IPS-NIHi7 (cell line): Measurements from ENCODE around the gene DTHD1.

Experiments used
- DNase-seq: peaks from one replicate; pipeline ENCODE4 v3.0.0; 2012; ENCODE audit warnings: mixed read lengths; ENCODE audit errors: extremely low spot score

The DTHD1 gene

DNA sequence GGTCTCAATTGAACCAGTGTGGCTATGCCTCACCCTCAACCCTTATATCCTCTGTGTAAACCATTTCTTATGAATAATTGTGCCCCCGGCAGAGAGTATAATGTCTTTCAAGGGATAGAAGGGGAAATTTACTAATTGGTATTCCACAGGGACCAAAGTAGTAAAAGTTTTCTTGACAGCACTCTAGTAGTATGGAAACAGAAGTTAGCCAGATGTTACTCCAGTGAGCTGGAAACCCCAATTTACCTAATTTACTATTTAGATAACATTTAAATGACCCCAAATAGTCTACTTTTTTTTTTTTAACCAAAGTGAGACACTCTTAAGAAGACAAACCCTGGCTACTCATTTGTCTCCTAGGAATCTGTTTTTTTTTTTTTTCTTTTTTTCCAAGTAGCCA is 32.3 kb downstream of the DTHD1 start:
- DNase-seq: no peak

DNA sequence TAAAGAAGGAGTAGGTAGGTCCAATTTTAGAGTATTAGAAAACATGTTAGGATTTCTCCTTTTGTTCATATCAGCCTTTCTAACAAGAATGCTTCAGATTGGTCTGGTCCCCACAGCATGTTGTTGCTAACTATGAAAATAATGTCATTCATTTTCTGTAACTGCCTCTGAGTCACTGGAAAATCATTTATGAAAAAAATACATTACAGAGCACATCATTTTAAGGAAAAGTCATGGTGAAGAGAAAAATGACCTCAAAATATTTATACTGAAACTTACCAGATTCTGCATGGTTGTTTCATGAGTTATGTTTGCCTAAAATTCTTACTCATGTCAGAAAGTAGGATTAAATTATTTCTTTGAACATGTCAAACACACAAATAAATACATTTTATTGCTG is 35.2 kb downstream of the DTHD1 start:
- no peak for DNase-seq

DNA sequence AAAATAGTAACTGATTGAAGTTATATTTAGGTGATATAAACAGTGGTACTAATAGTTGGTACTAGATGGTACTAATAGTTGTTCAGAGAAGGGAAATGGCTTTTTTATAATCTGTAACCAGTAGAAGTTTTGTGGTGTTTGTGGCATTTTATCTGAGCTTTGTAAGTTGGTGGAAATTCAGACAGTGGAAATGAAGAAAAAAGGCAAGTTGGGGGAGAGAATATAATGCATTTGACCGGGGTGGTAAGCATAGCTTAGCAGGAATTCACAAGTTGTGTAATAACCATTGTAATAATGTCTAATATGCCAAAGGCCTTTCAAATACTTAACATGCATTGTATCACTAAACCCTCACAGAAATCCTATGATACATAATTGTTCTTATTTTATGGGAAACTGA is 36.3 kb downstream of the DTHD1 start:
- DNase-seq: no peak

DNA sequence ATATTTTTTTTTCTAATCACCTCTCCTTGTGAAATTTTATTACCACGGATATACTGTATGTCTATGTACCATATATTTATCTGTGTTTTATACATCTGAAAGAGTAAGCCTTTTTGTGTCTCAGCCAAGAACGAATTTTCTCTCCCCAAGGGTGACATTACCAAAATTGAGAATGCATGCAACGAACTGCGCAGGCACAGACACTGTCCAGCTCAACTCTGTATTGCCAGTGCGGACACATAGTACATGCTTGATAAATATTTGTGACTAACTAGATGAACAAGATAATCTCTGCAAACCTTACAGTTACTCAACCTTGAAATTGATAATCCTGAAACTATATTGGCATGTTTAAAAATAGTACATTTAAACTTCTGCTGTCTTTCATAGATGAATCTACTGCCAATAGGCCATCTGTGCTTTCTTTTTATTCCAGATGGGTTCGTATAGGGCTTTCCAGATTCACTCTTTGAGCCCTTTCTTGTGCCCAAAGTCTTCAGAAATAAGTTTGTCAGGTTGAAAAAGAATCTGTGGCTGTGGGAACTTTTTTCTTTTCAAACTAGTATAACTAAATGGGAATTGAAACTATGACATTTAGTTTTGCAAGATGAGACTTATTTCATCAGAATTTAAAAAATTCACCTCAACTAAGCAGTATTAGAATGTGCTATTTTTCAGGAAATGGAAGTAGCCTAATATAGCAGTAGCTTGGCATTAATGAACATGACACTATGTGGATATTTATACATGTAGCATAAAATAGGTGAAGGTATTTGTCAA is 38.9 kb downstream of the DTHD1 start:
- no peak for DNase-seq

DNA sequence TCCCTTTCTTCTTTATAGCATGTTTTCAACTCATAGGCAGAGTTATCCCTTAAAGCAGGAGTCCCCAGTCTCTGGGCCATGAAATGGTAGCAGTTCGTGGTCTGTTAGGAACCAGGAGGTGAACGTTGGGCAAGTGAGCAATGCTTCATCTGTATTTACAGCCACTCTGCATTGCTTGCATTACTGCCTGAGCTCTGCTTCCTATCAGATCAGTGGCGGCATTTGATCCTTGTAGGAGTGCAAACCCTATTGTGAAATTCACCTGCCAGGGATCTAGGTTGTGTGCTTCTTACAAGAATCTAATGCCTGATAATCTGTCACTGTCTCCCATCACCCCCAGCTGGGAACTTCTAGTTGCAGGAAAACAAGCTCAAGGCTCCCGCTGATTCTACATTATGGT is 39.8 kb downstream of the DTHD1 start:
- no peak for DNase-seq

DNA sequence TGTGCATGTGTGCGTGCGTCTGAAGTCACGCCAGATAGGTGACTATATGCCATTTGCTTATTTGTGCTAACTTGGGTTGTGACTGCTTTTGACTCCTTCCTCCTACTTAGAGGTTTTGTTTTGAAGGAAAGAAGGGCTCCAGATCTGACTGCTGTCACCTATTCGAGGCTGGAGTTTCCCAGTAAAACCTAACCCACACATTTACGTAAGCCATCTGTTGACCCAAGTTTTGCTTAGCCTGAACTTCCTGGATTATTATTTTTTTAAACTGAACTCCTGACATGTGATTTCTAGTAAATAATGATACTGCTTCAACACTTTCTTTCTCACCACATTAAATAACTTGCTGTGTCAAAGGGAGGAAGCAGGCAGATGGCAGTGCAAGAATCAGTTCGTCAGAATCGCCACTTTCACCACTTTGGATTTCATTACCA is 41.5 kb downstream of the DTHD1 start:
- DNase-seq: no peak

DNA sequence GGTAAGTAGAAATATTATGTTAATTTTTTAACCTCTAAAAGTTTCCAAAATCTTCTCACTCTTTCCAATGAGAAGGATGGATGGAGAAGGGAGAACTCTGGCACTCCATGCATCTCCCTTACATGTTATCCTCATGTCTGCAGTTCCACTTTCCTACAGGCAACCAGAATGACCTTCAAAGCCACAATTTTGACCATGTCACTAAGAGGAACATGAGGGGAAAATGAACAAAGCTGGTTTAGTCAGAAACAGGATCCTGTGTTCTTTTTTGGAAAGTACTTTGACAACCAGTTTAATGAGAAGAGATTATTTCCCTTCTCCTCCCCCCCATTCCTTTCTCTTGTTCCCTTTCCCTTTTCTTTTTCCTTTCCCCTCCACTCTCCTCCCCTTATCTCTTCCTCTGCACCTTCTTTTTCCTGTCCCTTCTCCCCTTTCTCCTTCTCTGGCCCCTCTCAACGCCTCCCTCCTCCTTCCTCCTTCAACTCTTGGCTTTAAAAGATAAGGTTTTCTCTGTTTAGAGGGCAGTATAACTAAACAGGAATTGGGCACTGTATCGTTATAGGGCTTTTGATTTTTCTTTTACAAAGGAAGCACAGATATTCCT is 42.5 kb downstream of the DTHD1 start:
- no peak for DNase-seq

DNA sequence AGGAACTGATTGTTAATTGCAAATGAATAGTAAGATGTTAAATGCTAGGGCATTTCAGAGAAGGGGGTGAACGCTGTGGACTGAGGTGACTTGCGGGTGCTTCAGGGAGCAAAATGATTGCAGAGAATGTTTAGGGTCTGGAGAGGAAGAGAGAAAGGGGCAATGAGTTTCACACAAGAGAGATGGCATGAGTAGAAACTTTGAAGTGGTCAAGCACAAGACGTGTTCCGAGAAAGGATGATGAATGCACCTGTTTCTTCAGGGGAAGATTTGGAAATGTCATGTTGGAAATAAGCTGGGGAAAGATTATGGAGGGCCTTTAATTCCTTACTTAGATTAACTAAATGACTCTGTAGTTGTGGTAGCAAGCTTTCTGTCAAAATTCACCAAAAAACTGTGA is 43.4 kb downstream of the DTHD1 start:
- DNase-seq: no peak

DNA sequence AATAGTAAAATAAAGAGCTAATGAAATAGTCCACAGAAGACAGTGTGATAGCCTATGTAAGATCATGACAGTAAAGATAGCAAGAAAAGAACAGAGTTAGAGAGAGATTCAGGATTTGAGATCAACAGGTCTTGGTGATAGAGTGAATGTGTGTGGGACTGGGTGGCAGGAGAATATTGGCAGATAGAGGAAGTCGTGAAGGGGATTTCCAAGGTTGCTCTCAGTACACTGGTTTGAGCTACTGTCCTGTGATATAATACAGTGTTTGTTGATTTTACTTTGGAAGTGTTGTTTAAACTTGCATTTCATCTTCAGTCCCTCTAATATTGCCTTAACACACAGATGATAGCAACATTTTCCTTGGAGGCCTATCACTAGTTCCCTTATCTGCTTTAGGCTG is 44.1 kb downstream of the DTHD1 start:
- DNase-seq: no peak

DNA sequence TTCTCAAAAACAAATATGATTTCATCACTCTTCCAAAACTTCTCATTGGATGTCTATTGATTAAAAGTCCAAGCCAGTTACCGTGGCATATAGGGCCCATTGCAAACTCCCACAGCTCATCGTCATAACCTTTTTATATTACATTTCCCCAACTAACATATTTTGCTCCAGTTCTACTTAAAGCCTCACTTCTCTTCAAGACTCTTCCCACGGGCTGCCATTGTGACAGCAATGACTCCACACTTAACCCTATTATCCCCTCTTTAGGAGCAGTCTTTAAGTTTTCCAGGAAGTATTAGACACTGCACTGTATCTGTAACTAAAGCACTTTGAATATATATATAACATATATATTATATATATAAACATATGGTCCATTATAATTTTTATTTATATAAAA is 44.5 kb downstream of the DTHD1 start:
- no peak for DNase-seq

DNA sequence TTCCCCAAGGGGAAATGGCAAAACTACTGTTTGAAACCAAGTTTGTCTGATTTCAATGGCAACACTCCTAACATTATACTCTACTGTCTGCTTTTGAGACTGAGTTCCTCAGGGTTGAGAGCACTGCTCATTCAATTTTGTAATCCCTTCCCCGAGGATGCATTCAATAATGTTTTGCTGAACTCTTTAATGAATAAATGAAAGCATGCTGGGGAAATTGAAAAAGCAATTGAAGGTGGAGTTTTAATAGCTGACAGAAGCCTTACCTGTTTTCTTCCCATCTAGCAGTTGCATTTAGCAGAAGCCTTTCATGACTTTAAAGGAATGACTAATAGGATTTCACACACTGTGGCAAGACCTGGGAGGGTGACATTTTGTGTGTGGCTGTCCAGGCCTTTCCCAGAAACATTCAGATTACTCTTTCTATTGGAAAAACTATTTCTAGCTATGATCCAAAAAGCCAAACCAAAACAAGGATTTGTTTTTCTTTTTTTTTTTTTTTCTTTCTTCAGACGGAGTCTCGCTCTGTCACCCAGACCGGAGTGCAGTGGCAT is 45.1 kb downstream of the DTHD1 start:
- DNase-seq: no peak

DNA sequence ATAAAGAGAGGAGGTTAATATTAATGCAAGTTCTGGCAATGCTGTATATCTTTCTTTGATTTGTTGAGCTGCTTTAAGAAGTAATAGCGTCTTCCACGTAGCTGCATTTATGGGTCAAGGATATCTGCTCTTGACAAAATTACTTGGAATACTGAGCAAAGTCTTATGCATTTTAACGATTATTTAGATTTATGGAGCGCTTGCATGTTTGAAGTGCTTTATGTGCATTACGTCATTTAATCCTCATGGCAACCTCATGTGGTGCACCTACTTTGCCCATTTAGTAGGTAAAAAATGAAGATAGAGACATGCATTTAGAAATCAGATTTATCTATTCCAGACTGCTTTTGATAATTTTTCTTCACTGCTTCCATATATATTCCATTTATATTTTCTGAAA is 46.0 kb downstream of the DTHD1 start:
- DNase-seq: no peak

DNA sequence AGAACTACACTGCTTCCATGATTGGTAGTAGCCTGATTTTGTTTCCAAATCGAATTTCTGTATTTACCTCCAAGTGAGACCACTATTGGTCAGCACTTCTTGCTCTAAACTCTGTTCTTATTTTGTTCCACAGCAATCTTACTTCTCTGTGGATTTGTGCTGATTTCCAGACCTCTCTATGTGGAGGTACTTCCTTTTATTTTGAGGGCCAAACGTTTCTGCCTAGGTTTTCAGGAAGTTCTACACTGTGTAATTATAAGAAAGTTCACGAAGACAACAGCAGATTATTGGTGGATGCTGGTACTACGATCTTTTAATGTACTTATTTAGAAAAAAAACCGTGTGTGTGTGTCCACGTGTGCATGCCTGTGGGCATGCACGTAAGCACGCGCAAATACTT is 46.7 kb downstream of the DTHD1 start:
- DNase-seq: no peak

DNA sequence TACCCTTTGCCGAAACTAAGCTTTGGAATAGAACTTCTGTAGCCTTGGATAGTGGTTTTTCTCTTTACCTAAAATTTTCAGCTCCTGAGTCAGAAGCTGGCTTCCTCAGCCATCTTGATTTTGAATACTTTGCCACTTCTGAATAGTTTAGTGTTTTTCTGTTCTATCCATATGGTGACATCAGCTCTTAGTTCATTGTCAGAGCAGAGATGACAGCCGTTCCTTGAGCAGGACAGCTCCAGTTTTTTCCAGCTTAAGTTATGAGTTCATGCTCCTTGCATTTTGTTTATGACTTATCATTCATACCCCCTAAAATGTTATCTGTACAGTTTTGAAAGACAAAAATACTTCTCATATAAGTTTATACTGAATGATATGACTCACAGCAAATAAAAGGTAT is 47.8 kb downstream of the DTHD1 start:
- no peak for DNase-seq

DNA sequence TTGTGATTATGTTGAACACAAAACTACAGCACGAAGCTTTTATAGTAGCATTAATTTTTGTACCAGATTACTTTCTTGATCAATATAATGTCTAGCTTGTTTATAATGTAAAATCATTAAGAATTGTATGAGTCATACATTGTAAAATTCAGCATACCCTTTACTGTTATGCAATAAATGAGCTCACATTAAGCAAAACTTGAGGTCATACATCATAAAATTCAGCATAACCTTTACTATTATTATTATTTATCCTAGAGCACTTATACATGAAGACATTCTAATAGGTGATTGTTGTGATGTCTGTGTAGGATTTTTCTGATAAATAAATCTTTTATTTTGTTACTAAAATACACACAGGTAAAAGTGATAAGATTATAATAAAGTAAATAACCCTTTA is 49.4 kb downstream of the DTHD1 start:
- DNase-seq: no peak

DNA sequence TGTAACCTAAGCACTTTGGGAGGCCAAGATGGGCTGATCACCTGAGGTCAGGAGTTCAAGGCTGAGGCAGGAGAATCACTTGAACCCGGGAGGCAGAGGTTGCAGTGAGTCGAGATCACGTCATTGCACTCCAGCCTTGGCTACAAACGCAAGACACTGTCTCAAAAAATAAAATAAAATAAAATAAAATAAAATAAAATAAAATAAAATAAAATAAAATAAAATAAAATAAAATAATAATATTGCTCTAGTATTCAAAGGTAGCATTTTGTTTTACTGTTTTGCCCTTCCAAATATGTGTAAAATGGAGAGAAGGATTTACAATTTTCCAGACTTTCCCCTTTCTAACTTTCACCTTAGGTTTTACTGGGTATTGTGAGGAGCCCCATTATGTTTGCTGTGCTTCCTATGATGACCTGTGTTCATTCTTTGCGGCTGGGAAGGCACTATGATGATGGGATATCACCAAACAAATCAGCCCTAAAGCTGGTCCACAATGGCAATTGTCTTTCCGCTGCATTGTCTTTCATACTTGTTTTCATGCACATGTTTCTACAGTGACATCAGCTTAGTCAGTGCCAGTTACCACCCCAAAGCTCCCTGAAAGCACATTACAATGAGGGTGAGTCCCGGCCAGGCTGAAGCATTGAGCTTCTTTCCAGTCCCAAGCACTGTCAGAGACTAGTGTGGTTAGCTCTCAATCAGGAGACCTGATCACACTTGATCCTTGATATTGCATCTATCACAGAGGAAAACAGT is 50.8 kb downstream of the DTHD1 start:
- no peak for DNase-seq

DNA sequence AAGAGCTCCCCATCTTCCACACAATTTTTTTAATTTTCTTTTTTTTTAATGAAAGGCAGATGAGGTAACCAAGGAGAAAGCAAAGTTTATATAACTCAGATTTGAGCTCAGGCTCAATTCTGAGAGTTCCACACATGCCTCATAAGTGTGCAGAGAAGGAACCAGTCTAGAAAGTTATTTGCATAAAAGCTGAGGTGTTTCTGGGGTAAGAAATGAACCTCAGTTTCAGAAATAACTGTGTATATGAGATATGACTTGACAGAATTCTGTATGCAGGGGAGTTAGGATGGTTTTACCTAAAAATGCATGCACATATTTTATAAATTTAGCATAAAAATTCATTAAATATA is 51.3 kb downstream of the DTHD1 start:
- no peak for DNase-seq

DNA sequence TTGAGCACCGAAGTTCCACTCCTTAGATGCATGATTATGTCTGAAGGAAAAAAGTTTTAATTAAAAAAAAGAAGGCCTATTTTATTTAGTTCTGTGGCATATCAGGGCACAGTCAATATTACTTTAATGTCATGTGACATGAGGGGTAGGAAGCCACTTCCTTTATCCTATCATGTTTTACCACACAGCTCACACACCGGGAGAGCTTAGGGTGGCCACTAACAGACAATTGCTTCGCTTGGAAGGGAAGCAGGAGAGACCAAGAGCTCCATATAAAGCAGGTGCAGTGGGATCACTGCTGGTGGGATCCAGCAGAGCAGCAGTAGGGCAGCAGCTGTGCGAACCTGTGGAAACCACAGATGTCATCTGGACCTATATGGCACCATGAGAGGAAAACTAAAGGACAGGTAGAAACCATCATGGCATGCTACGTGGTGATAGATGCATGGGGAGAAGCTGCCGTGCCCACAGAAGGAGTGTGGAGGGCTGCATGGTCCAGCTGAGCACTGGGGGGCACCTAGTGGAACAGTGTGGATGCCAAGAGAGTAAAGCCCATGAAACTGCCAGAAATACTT is 52.0 kb downstream of the DTHD1 start:
- no peak for DNase-seq

DNA sequence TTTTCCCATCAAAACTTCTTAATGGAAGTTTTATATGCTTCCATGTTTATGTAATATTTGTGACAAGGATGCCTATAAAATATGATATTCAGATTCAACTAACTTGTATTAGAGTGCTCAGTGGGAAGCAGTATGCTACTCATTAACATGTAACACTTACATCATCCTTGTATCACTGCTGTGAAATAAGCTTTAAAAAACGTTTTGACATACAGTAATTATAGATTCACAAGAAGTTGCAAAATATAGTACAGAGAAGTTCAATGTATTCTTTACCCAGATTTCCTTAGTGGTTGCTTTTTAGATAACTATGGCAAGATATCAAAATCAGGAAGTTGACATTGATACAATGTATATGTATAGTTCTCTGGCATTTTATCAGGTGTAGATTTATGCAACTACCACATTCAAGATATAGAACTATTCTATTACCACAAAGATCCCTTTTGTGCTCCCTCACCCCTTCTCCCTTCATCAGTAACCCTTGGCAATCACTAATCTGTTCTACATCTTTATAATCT is 56.3 kb downstream of the DTHD1 start:
- no peak for DNase-seq

DNA sequence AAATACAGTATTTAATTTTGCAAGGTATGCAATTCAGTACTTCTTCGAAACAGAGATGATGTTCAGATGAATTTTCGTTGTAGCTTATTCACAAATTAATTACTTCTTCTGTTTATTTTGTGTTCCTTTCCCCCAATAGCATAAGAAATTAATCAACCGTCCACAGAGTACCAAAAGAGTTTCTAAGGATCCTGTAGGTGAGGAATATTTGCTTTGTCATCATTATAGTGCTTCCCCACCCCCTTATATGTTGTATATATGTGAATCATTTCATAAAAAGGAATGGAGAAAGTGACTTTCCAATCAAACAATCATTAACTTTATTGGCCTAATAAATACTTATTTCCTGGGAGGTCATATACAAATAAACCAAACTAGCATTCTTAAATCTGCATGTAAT is 57.6 kb downstream of the DTHD1 start:
- DNase-seq: no peak

DNA sequence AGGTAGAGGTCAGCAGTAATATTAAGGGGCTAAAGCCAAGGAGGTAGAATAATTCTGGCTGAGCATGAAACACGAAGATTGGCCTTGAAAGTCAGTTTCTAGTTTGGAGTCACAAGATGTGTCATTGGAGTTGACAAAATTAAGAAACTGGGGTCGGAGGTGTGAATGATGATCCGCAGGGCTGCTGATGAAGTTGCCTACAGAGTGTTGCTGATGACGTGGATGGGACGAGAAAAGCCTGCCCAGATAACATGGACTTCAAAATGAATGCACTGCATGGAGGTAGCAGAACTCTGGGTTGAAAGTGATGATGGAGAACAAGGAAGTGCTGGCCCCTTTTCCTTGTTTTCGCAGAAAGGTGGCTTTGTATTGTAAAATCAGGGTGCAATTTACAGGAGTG is 60.5 kb downstream of the DTHD1 start:
- DNase-seq: no peak

DNA sequence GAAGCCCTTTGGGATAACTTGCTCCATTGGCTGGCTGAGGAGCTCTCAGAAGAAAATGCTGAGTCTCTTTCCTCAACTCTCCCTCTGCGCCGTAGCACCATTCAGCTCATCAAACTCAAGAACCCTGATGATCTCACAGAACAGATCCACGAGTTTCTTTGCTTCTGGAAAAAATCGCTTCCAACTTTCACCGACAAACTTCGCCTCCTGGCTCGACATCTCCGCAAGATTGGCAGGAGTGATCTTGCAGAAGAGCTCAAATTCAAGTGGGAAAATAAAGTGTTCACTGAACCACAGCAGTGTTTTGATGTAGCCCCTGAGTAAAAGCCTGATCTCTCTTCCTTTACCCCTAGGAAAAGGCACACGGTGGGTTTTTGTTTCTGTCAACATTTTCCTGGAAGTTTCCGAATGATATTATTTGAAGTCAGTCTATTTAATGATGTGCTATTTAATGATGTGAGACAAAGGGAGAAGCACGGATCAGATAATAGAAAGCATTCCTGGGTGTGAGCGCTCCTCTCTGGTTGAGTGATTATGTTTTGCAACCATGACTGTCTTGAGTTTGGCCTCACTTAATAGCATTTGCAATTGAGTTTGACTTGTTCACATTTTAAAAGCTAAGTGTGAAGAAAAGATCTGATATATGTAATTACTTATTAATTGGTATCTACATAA is 62.2 kb downstream of the DTHD1 start:
- DNase-seq: no peak
